Hematopoietic multipotent progenitor cell treated with erythropoietin and hydrocortisone succinate and interleukin-3 and kit ligand, for 8 days (in vitro differentiated cells): ENCODE measurements around the gene INTS1.

ENCODE experiments used
- DNase-seq: peaks from one replicate; pipeline ENCODE4 v3.0.0-alpha.2; 2015

Gene INTS1

GRCh38 chr7:1542841-1543747 lies 38.9 kb upstream of the INTS1 start:
- DNase-seq: no peak

- DNase-seq: no peak
Observed at GRCh38 chr7:1542329-1542728, 38.1 kb upstream of the INTS1 start.

DNA sequence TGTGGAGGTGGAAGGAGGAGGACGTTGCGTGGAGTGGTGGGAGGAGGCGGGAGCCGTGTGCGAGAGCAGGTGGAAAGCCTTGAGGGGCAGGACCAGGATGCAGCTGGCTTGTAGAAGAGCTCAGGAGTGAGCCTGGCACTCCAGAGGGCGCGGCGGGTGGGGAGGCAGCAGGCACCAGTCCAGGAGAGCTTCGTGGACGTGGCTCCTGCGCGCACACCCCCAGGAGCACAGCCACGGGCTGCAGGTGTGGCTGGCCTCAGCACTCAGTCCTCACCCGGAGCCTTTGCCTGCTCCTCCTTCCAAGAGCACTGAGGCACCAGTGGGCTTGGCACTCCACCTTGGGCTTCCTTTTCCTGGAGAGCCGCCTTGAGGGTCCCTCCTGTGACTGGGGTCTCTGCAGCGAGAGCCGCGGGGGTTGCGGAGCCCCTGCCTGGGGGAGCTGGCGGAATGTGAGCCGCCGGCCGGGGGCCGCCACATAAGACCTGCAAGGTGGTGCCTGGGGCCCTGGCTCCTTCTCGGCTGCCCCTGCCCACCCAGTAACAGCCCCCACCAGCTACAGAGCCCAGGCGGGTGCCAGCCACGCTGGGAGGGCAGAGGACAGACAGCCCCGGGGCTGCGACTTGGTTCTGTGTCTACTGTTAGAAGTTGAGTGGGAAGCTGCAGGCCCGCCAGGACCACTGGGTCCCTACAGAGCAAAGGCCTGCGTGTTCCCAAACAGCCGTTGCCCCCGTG lies 37.4 kb upstream of the INTS1 start:
- no peak for DNase-seq

DNA sequence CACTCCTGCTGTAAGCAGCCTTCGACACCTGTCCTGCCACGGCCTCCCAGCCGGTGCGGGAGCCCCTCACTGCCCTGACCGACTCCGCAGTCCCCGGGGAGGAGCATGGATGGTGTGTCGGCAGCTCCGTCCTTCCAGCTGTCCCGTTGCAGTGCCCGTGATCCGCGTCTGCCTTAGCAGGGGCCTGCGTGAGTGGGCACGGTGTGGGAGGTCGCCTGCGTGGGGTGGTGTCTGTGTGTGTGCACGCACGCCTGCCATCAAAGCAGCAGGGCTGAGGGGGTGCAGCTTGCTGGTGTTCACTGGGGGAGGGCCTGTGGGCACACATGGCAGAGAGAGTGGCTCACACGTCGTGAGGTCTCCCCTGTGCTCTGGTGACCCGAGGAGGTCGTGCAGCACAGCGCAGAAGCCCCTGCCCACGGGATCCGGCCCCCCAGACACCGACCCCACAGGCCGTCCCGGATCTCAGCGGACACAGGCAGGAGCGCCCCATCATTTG lies 36.6 kb upstream of the INTS1 start:
- DNase-seq: no peak

- DNase-seq: no peak
Observed at GRCh38 chr7:1539882-1540775, 35.9 kb upstream of the INTS1 start.

GRCh38 chr7:1539181-1539881 lies 35.1 kb upstream of the INTS1 start:
- DNase-seq: no peak

DNA sequence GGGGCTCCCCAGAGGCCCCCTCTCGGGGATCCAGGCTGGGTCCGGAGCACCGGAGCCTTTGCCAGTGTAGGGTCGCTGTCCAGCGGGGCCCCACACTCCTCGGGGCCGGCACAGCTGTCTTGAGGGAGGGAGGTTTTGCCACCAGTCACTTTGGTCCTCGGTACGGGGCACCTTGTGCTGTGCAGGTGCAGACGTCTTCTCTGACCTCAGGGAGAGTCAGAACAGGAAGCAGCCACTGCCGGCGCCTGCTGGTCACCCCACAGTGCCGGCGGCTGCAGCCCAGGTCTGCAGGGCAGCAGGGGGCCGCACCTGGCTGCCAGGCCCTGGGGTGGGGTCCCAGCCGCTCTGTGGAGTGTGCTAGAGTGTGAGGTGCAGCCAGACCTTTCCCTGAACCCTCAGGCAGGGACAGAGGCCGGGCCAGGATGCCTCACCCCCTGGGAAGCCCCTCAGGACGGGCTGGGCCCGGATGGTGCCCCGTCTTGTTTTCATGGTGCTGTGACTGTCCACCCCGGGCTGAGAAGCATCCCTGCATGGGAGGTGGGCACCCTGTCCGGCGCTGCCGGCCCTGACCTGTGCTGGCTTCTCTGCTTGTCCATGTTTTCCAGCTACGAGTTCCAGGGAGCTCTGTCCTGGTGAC lies 34.5 kb upstream of the INTS1 start:
- no peak for DNase-seq

GRCh38 chr7:1537535-1538412 lies 33.6 kb upstream of the INTS1 start:
- peak; percentile 86 for DNase-seq

DNA sequence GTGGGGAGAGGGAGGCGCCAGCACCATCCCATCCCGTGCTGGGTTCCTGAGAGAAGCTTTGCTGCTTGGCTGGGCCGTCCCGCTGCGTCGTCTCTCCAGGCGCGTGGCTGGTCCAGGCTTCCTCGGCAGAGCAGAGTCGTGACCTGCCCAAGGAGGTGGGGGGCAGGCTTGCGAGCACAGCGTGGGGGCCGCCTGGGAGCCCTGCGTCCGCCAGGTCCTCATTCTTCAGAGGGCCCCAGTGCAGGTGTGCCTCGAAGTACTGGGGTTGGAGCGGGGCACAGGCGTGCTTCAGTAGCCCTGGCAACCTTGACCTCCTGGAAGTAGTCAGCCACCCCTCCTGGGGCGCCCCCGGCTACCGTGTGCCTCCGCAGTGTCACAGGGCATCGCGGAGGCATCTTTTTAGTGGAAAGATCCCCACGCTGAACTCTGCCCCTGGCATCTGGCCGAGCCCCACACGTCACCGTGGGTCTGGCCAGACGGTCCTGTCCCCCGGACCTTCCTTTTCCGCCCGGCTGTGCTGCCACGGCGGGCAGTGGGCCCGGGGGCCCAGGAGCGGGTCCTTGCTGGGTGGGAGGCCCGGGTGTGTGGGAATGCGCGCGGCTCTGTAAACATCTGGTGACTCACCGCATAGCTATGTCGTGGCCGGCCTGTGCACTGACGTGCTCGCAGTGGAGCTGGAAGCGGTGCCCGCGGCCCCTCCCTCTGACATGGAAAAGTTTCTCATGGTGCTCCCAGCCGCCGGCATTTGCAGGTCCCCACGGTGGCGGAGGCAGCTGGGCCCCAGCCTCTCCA lies 32.8 kb upstream of the INTS1 start:
- no peak for DNase-seq

DNA sequence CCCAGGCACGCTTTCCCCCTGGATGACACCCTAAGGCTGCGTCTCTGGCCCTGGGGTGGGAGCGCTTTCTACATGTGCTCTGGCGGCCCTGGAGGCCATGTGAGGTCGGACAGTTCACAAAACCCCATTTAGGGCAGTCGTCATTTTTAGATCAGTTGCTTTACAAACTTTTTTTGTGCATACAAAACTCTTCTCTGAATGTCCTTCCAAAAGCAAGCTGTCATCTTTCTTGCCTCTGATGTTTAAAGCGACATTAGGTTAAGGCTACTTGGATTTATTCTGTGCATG lies 32.2 kb upstream of the INTS1 start:
- DNase-seq: no peak

- no peak for DNase-seq
Observed at GRCh38 chr7:1535701-1536454, 31.7 kb upstream of the INTS1 start.

GRCh38 chr7:1535100-1535458 lies 30.9 kb upstream of the INTS1 start:
- DNase-seq: no peak

GRCh38 chr7:1534330-1535099 lies 30.3 kb upstream of the INTS1 start:
- no peak for DNase-seq

GRCh38 chr7:1533547-1534329 lies 29.5 kb upstream of the INTS1 start:
- DNase-seq: peak; percentile 30

DNA sequence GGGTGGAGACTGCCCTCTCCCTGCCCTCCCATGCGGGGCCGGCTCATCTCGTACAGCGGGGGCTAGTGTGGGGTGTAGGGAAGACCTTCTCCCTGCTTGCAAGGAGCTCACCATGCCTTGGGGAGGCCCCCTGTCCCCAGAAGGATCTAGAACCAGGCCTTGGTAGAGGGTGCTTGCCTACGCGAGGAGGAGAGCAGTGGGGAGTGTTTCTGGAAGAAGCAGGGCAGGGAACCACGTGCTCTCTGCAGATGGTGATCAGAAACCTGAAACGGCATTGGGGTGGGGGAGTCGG lies 29.0 kb upstream of the INTS1 start:
- DNase-seq: no peak

- peak; percentile 40 for DNase-seq
Observed at GRCh38 chr7:1532456-1533254, 28.5 kb upstream of the INTS1 start.

DNA sequence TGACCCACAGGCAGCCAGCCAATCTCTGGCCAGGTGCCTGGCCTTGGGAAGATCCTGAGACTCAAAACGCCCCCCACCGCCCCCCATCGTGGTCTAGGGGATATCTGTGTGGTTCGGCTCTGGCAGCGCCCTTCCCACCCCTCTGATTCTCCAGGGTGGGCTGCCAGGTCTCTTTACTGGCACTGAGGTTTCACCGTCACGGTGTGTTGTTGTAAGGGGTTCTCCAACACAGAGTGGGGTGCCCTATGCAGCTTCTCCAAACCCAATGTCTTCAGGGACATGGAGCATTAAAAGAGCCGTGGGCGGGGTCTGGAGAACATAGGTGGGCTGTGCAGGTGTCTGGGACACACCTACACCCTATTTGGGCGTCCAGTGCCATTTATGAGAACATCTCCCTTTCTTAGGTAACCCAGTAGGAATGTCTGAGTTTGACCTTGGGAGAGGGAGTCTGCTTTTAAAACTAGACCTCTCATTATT lies 27.8 kb upstream of the INTS1 start:
- no peak for DNase-seq
